HG03457 (cell line): ENCODE results near the gene PKNOX2.

Source experiments
- ATAC-seq: cut with Tn5 transposase; IDR thresholded peaks from one replicate; pipeline ENCODE4 v1.9.1; 2021; ENCODE audit warnings: moderate number of reproducible peaks; ENCODE audit not compliant: unreplicated experiment

Gene PKNOX2

GRCh38 chr11:125463590-125464269, 299.2 kb downstream of the PKNOX2 start:
- no peak for ATAC-seq

GRCh38 chr11:125464270-125464662, 299.7 kb downstream of the PKNOX2 start:
- ATAC-seq, result no peak

GRCh38 chr11:125464666-125465065, 300.1 kb downstream of the PKNOX2 start:
- ATAC-seq, result no peak

- no peak for ATAC-seq
Measured at GRCh38 chr11:125465255-125465654, 300.7 kb downstream of the PKNOX2 start.

- no peak for ATAC-seq
Measured at GRCh38 chr11:125465701-125466100, 301.1 kb downstream of the PKNOX2 start.

GRCh38 chr11:125468025-125468424, 303.5 kb downstream of the PKNOX2 start:
- ATAC-seq, result no peak

- no peak for ATAC-seq
Measured at GRCh38 chr11:125468852-125469251, 304.3 kb downstream of the PKNOX2 start.

- ATAC-seq, result no peak
Measured at GRCh38 chr11:125470355-125470754, 305.8 kb downstream of the PKNOX2 start.

GRCh38 chr11:125476721-125477120, 312.2 kb downstream of the PKNOX2 start:
- no peak for ATAC-seq

GRCh38 chr11:125479137-125479536, 314.6 kb downstream of the PKNOX2 start:
- ATAC-seq, result no peak

- no peak for ATAC-seq
Measured at GRCh38 chr11:125481531-125481930, 317.0 kb downstream of the PKNOX2 start.
